Liver (tissue), 9 donors: ENCODE results near the gene HOATZ. TPM values are rescaled to one million over a fixed set of nuclear protein-coding genes. Genes with fewer than 3 reads are reported as not detected.

ENCODE experiments used
- DNase-seq: peaks from one replicate; pipeline ENCODE4 v3.0.0-alpha.2; 2017; ENCODE audit warnings: low spot score
- H3K27ac ChIP-seq, 2 donors: one replicate each; pipeline ENCODE4 v1.7.0; 2013; ENCODE audit warnings: inconsistent platforms in 2 of 2, low read length in 2 of 2, control low read depth in 1 of 2, low read depth in 1 of 2, mild to moderate bottlenecking in 1 of 2
- H3K27me3 ChIP-seq, 4 donors: one replicate each; pipeline versions ENCODE4 v1.6.1 to v1.7.0; 2013; ENCODE audit warnings: low read length in 3 of 4, inconsistent platforms in 1 of 4, mild to moderate bottlenecking in 1 of 4, moderate library complexity in 1 of 4; ENCODE audit not compliant: control insufficient read depth in 4 of 4, insufficient read depth in 4 of 4
- H3K36me3 ChIP-seq, 4 donors: one replicate each; pipeline versions ENCODE4 v1.6.1 to v1.7.0; 2013; ENCODE audit warnings: low read length in 3 of 4, mild to moderate bottlenecking in 3 of 4, low read depth in 1 of 4, moderate library complexity in 1 of 4; ENCODE audit not compliant: control insufficient read depth in 4 of 4, insufficient read depth in 3 of 4
- H3K4me1 ChIP-seq, 4 donors: one replicate each; pipeline versions ENCODE4 v1.6.1 to v1.7.0; 2013; ENCODE audit warnings: low read length in 3 of 4, mild to moderate bottlenecking in 3 of 4, moderate library complexity in 1 of 4; ENCODE audit not compliant: control insufficient read depth in 4 of 4, insufficient read depth in 4 of 4
- H3K4me3 ChIP-seq, 3 donors: one replicate each; pipeline versions ENCODE4 v1.6.1 to v1.7.0; 2013; ENCODE audit warnings: low read length in 3 of 3, control low read depth in 1 of 3, low read depth in 1 of 3, mild to moderate bottlenecking in 1 of 3
- H3K9ac ChIP-seq, 2 donors: one replicate each; pipeline ENCODE4 v1.7.0; 2013; ENCODE audit warnings: low read length in 2 of 2, mild to moderate bottlenecking in 2 of 2, moderate library complexity in 2 of 2, control low read depth in 1 of 2, low read depth in 1 of 2
- H3K9me3 ChIP-seq, 4 donors: one replicate each; pipeline versions ENCODE4 v1.6.1 to v1.7.0; 2013; ENCODE audit warnings: low read length in 3 of 4; ENCODE audit not compliant: control insufficient read depth in 4 of 4
- CTCF ChIP-seq: fragments of 150-350 bp; IDR thresholded peaks from 2 replicates; pipeline ENCODE4 v1.5.1; 2017; ENCODE audit warnings: improper control_type of control experiment, low read depth, low read length; ENCODE audit not compliant: missing input control
- EGR1 ChIP-seq, 2 donors: IDR thresholded peaks; 2 replicates each; pipeline ENCODE4 v1.6.1; 2016 to 2018; ENCODE audit warnings: antibody characterized with exemption in 2 of 2, low read depth in 2 of 2
- FOXA1 ChIP-seq: IDR thresholded peaks from 2 replicates; pipeline ENCODE4 v1.6.1; 2016; ENCODE audit warnings: antibody characterized with exemption
- FOXA2 ChIP-seq: IDR thresholded peaks from 2 replicates; pipeline ENCODE4 v1.6.1; 2016; ENCODE audit warnings: antibody characterized with exemption
- HNF4A ChIP-seq, 2 donors: conservative IDR thresholded peaks; 2 replicates each; pipeline ENCODE4 v1.6.1; 2016; ENCODE audit warnings: antibody characterized with exemption in 2 of 2, mild to moderate bottlenecking in 2 of 2
- HNF4G ChIP-seq: IDR thresholded peaks from 2 replicates; pipeline ENCODE4 v1.6.1; 2016; ENCODE audit warnings: antibody characterized with exemption
- JUND ChIP-seq, 2 donors: IDR thresholded peaks; 2 replicates each; pipeline ENCODE4 v1.6.1; 2016; ENCODE audit warnings: antibody characterized with exemption in 2 of 2
- MAX ChIP-seq: IDR thresholded peaks from 2 replicates; pipeline ENCODE4 v1.6.1; 2016; ENCODE audit warnings: antibody characterized with exemption
- NR2F2 ChIP-seq: IDR thresholded peaks from 2 replicates; pipeline ENCODE4 v1.6.1; 2016; ENCODE audit warnings: antibody characterized with exemption
- RAD21 ChIP-seq, 2 donors: IDR thresholded peaks; 2 replicates each; pipeline ENCODE4 v1.6.1; 2016; ENCODE audit warnings: antibody characterized with exemption in 2 of 2, mild to moderate bottlenecking in 2 of 2
- REST ChIP-seq: IDR thresholded peaks from 2 replicates; pipeline ENCODE4 v1.6.1; 2016; ENCODE audit warnings: antibody characterized with exemption, mild to moderate bottlenecking
- RXRA ChIP-seq, 2 donors: IDR thresholded peaks; 2 replicates each; pipeline ENCODE4 v1.6.1; 2017 to 2018; ENCODE audit warnings: antibody characterized with exemption in 2 of 2, mild to moderate bottlenecking in 1 of 2
- TAF1 ChIP-seq: conservative IDR thresholded peaks from 2 replicates; pipeline ENCODE4 v1.6.1; 2016; ENCODE audit warnings: antibody characterized with exemption, mild to moderate bottlenecking
- YY1 ChIP-seq: IDR thresholded peaks from 2 replicates; pipeline ENCODE4 v1.6.1; 2016; ENCODE audit warnings: antibody characterized with exemption, mild to moderate bottlenecking
- WGBS: extraction: QIAGEN DNeasy Blood & Tissue Kit; methylation state at CpG from one replicate; pipeline ENCODE4 v1.1.7; 2013; 5-methylcytosine and 5-hydroxymethylcytosine counted together
- polyA plus RNA-seq, 2 donors: library from polyadenylated mRNA; stranded (reverse) in 1 of 2; unstranded in 1 of 2; fragments of 200-250 nt in 1 of 2; fragments of >200 nt in 1 of 2; fragmentation: Nextera tagmentation in 1 of 2; extraction: Ambion mirVana in 1 of 2; gene quantifications; one replicate each; pipeline versions ENCODE4 v1.2.1 to v1.2.3, GENCODE V29; 2013 to 2015
- total RNA-seq, 2 donors: library from RNA; depleted of rRNA; stranded (reverse); fragments of >200 nt; gene quantifications; one replicate each; pipeline ENCODE4 v1.2.3, GENCODE V29; 2014
- donor health status: healthy.
- donor health status: healthy.
- donor health status: healthy.
- donor health status: healthy.
- donor health status: healthy.

The HOATZ gene
- total and polyA plus RNA-seq, 4 donors: not detected

- no peak for TF ChIP-seq TAF1
- TF ChIP-seq EGR1 (IDR thresholded peaks at IDR 0.05; ENCODE audit: low read depth in 2 of 2): no peak
- TF ChIP-seq HNF4A (conservative IDR thresholded peaks at IDR 0.05): no peak
- no peak for TF ChIP-seq NR2F2
- TF ChIP-seq JUND (IDR thresholded peaks at IDR 0.05): no peak
- TF ChIP-seq RAD21 (IDR thresholded peaks at IDR 0.05): no peak
- TF ChIP-seq FOXA1: no peak
- no peak for TF ChIP-seq HNF4G
- Histone ChIP-seq H3K36me3 (no peaks in the 10 kb centered on the region), H3K27me3 (peaks cover 0 to 3% (median 0%) of the 10 kb centered on the region in 4 donors), H3K4me3 (no peak overlapping the region), H3K9ac (no peak overlapping the region), H3K4me1 (no peaks in the 10 kb centered on the region), H3K27ac (no peak overlapping the region), H3K9me3 (no peaks in the 10 kb centered on the region)
- DNase-seq: no peak
- 51% methylated on average over 1 of the region's 1 CpG for WGBS
These were observed 14.1 kb upstream of the HOATZ start for GRCh38 chr11:111500481-111500880.

GRCh38 chr11:111502611-111503010 is 12.0 kb upstream of the HOATZ start:
- Histone ChIP-seq H3K36me3 (no peaks in the 10 kb centered on the region), H3K9me3 (no peaks in the 10 kb centered on the region), H3K4me1 (no peaks in the 10 kb centered on the region), H3K27ac (no peak overlapping the region), H3K9ac (no peak overlapping the region), H3K4me3 (no peak overlapping the region), H3K27me3 (peaks cover 0 to 3% (median 0%) of the 10 kb centered on the region in 4 donors)
- TF ChIP-seq HNF4G (no peak), CTCF (no peak), RAD21 (IDR thresholded peaks at IDR 0.05) (no peak), JUND (IDR thresholded peaks at IDR 0.05) (no peak), RXRA (IDR thresholded peaks at IDR 0.05) (no peak), FOXA2 (no peak), YY1 (no peak), FOXA1 (no peak), REST (no peak), MAX (no peak)
- no peak for DNase-seq
- WGBS: 89% methylated on average over 1 of the region's 1 CpG

GRCh38 chr11:111510311-111510710 is 4.3 kb upstream of the HOATZ start:
- H3K27ac ChIP-seq: no peak overlapping the region
- H3K9ac ChIP-seq: no peak overlapping the region
- 93% methylated on average over 1 of the region's 1 CpG for WGBS
- H3K27me3 ChIP-seq: peaks cover 0 to 10% (median 2%) of the 10 kb centered on the region in 4 donors
- no peaks in the 10 kb centered on the region for H3K36me3 ChIP-seq
- H3K4me1 ChIP-seq: peaks cover 4 to 9% (median 7%) of the 10 kb centered on the region in 4 donors
- no peaks in the 10 kb centered on the region for H3K9me3 ChIP-seq
- TF ChIP-seq MAX (no peak), HNF4A (conservative IDR thresholded peaks at IDR 0.05) (no peak), NR2F2 (no peak), YY1 (no peak), REST (no peak)
- no peak overlapping the region for H3K4me3 ChIP-seq
- DNase-seq: no peak
